Mucosa of descending colon (tissue), 3 donors: ENCODE results near the gene APOC3. TPM values are rescaled to one million over a fixed set of nuclear protein-coding genes. Genes with fewer than 3 reads are reported as not detected.

Source experiments
- ATAC-seq: fragments of 200-7000 bp; cut with Tn5 transposase; one replicate; pipeline ENCODE4 v1.9.1; 2020; ENCODE audit warnings: mild to moderate bottlenecking, moderate library complexity
- DNase-seq, 3 donors: peaks; one replicate each; pipeline ENCODE4 v3.0.0-alpha.2; 2020
- H3K36me3 ChIP-seq: fragments of 200-600 bp; one replicate; pipeline ENCODE4 v1.8.0; 2021; ENCODE audit warnings: low read depth, mild to moderate bottlenecking
- H3K4me1 ChIP-seq: fragments of 200-600 bp; one replicate; pipeline ENCODE4 v1.8.0; 2021; ENCODE audit warnings: low read depth, mild to moderate bottlenecking
- H3K4me3 ChIP-seq: fragments of 200-600 bp; one replicate; pipeline ENCODE4 v1.8.0; 2021; ENCODE audit warnings: mild to moderate bottlenecking
- H3K9me3 ChIP-seq: fragments of 200-600 bp; one replicate; pipeline ENCODE4 v1.8.0; 2021; ENCODE audit warnings: mild to moderate bottlenecking
- CTCF ChIP-seq: fragments of 200-600 bp; IDR thresholded peaks from one replicate; pipeline ENCODE4 v1.8.0; 2022; ENCODE audit warnings: antibody characterized with exemption, mild to moderate bottlenecking
- intact Hi-C, 2 donors: fragments of 100-400 bp; cut with DNase I in 1 of 2; cut with micrococcal nuclease in 1 of 2; formaldehyde crosslinking; loops; one replicate each; pipeline versions ENCODE4 v1.11.0 to v1.11.1; 2022; cut with DNase I, micrococcal nuclease
- total RNA-seq, 3 donors: library from RNA; stranded (reverse); fragmentation: NEBNext Ultra II Directional in 2 of 3; extraction: Animal tissue kit (Norgen Biotek cat#: 25700) in 2 of 3; gene quantifications; one replicate each; pipeline versions ENCODE4 v1.2.1 to v1.2.4, GENCODE V29; 2021 to 2023
- donor health status: DM: no; HTN: no; CAD: no; lungs with moderate emphysema.
- donor health status: DM: no; HTN: no; CAD: no.
- donor health status: DM: no; HTN: yes; CAD: no.

Gene APOC3
- total RNA-seq, 3 donors from 2014 or later, result 0.60 TPM; not detected in 2

GRCh38 chr11:116862951-116863350, 33.2 kb downstream of the APOC3 start:
- DNase-seq (no peak), ATAC-seq (no peak)
- TF ChIP-seq CTCF, result no peak
- Histone ChIP-seq H3K4me3 (no peak overlapping the region), H3K9me3 (no peaks in the 10 kb centered on the region), H3K36me3 (no peaks in the 10 kb centered on the region), H3K4me1 (no peaks in the 10 kb centered on the region)
- intact Hi-C loops, result no loop called here

DNA sequence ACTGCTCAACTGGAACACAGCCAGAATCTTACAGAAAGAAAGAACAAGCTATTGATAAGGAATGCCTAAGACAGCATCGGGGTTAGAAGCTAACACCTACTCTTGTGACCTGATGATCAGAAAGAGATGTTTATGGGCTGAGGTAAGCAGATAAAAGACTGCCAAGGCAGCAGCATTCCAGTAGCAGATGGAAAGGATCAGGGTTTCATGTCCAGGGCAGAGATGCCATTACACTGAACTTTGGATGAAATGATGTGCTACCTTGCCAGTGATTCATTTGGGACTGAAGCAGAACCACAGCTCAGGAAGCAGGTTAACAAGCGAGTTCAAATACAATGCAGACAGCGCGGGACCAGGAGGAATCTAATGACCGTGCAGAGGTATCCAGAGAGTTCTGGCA, 34.8 kb downstream of the APOC3 start:
- no peak overlapping the region for H3K4me3 ChIP-seq
- H3K9me3 ChIP-seq, result no peaks in the 10 kb centered on the region
- ATAC-seq (no peak), DNase-seq (no peak)
- no peaks in the 10 kb centered on the region for H3K36me3 ChIP-seq
- TF ChIP-seq CTCF, result no peak
- no peaks in the 10 kb centered on the region for H3K4me1 ChIP-seq
- intact Hi-C loops, result no loop called here

- TF ChIP-seq CTCF, result no peak
- Histone ChIP-seq H3K4me3 (no peak overlapping the region), H3K4me1 (no peaks in the 10 kb centered on the region), H3K36me3 (no peaks in the 10 kb centered on the region), H3K9me3 (no peaks in the 10 kb centered on the region)
- ATAC-seq (no peak), DNase-seq (no peak)
- intact Hi-C loops, result no loop called here
Measured at GRCh38 chr11:116865696-116866095, 36.0 kb downstream of the APOC3 start.

- TF ChIP-seq CTCF, result no peak
- no peaks in the 10 kb centered on the region for H3K36me3 ChIP-seq
- intact Hi-C loops, result no loop called here
- DNase-seq, result no peak
- H3K9me3 ChIP-seq, result no peaks in the 10 kb centered on the region
- ATAC-seq, result no peak
- no peak overlapping the region for H3K4me3 ChIP-seq
- H3K4me1 ChIP-seq, result no peaks in the 10 kb centered on the region
Measured at GRCh38 chr11:116866804-116867455, 37.2 kb downstream of the APOC3 start.

DNA sequence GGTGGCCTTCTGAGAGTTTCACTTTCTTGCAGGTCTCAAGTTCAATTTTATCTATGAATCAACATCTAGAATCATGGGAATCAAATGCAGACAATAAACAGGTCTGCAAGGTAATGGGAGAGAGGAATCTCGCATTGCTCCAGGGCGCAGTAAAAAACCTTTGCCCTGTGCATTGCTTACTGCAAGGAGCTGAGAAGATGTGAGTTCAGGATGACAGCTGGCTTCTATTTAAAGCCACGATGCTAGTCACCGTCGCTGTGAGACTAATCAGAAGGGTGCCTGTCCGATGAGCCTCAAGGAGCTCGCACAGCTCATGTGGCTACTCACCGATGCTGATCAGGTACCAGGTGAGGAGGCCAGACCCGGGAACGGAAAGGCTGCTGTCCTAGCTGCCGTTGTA, 37.9 kb downstream of the APOC3 start:
- intact Hi-C loops, result no loop called here
- H3K4me3 ChIP-seq, result no peak overlapping the region
- no peak for ATAC-seq
- TF ChIP-seq CTCF, result no peak
- no peaks in the 10 kb centered on the region for H3K4me1 ChIP-seq
- DNase-seq, result no peak
- no peaks in the 10 kb centered on the region for H3K9me3 ChIP-seq
- no peaks in the 10 kb centered on the region for H3K36me3 ChIP-seq

- intact Hi-C loops, result no loop called here
- ATAC-seq (no peak), DNase-seq (no peak)
- Histone ChIP-seq H3K36me3 (no peaks in the 10 kb centered on the region), H3K4me3 (no peak overlapping the region), H3K9me3 (no peaks in the 10 kb centered on the region), H3K4me1 (no peaks in the 10 kb centered on the region)
- TF ChIP-seq CTCF, result no peak
Measured at GRCh38 chr11:116868066-116868465, 38.4 kb downstream of the APOC3 start.
